Stimulated activated naive CD8-positive, alpha-beta T cell treated with anti-CD3 and anti-CD28 coated beads, Interleukin-15, Interleukin-2, amounts not matched to agents 100 ng/mL and 50 ng/mL, for 24 hours (primary cell): ENCODE measurements around the gene PCCA.

Experiments
- H3K27ac Mint-ChIP-seq: one replicate; pipeline ENCODE4 v1.8.0; 2021; ENCODE audit warnings: mild to moderate bottlenecking, mixed read lengths
- H3K27me3 Mint-ChIP-seq: one replicate; pipeline ENCODE4 v1.8.0; 2021; ENCODE audit warnings: mixed read lengths
- H3K36me3 Mint-ChIP-seq: one replicate; pipeline ENCODE4 v1.8.0; 2021; ENCODE audit warnings: low read depth, mixed read lengths
- H3K4me1 Mint-ChIP-seq: one replicate; pipeline ENCODE4 v1.8.0; 2021; ENCODE audit warnings: low read depth, mixed read lengths
- H3K4me3 Mint-ChIP-seq: one replicate; pipeline ENCODE4 v1.8.0; 2021; ENCODE audit warnings: mild to moderate bottlenecking, mixed read lengths
- H3K9me3 Mint-ChIP-seq: one replicate; pipeline ENCODE4 v1.8.0; 2021; ENCODE audit warnings: mixed read lengths

PCCA gene

GRCh38 chr13:100403675-100404074 is 314.8 kb downstream of the PCCA start:
- no peak overlapping the region for H3K27ac Mint-ChIP-seq
- H3K36me3 Mint-ChIP-seq: peaks cover 63% of the 10 kb centered on the region
- H3K4me1 Mint-ChIP-seq: no peaks in the 10 kb centered on the region
- H3K4me3 Mint-ChIP-seq: no peak overlapping the region
- peaks cover 30% of the 10 kb centered on the region for H3K9me3 Mint-ChIP-seq
- no peaks in the 10 kb centered on the region for H3K27me3 Mint-ChIP-seq

- no peak overlapping the region for H3K27ac Mint-ChIP-seq
- no peaks in the 10 kb centered on the region for H3K27me3 Mint-ChIP-seq
- no peak overlapping the region for H3K4me3 Mint-ChIP-seq
- peaks cover 38% of the 10 kb centered on the region for H3K9me3 Mint-ChIP-seq
- peaks cover 42% of the 10 kb centered on the region for H3K36me3 Mint-ChIP-seq
- H3K4me1 Mint-ChIP-seq: no peaks in the 10 kb centered on the region
Observed at GRCh38 chr13:100409132-100409531, 320.2 kb downstream of the PCCA start.

- peaks cover 4% of the 10 kb centered on the region for H3K9me3 Mint-ChIP-seq
- peaks cover 7% of the 10 kb centered on the region for H3K36me3 Mint-ChIP-seq
- peaks cover 9% of the 10 kb centered on the region for H3K4me1 Mint-ChIP-seq
- peak overlapping the region; percentile 19 for H3K27ac Mint-ChIP-seq
- no peaks in the 10 kb centered on the region for H3K27me3 Mint-ChIP-seq
- no peak overlapping the region for H3K4me3 Mint-ChIP-seq
Observed at GRCh38 chr13:100423375-100423774, 334.5 kb downstream of the PCCA start.

GRCh38 chr13:100428986-100429385 is 340.1 kb downstream of the PCCA start:
- Mint-ChIP-seq H3K27me3 (no peaks in the 10 kb centered on the region), H3K9me3 (peaks cover 6% of the 10 kb centered on the region), H3K27ac (no peak overlapping the region), H3K4me1 (peaks cover 10% of the 10 kb centered on the region), H3K4me3 (no peak overlapping the region), H3K36me3 (peaks cover 31% of the 10 kb centered on the region)

GRCh38 chr13:100432611-100433010 is 343.7 kb downstream of the PCCA start:
- Mint-ChIP-seq H3K27me3 (no peaks in the 10 kb centered on the region), H3K4me3 (no peak overlapping the region), H3K27ac (no peak overlapping the region), H3K9me3 (peaks cover 6% of the 10 kb centered on the region), H3K36me3 (peaks cover 25% of the 10 kb centered on the region), H3K4me1 (peaks cover 18% of the 10 kb centered on the region)

- Mint-ChIP-seq H3K27me3 (no peaks in the 10 kb centered on the region), H3K4me3 (no peak overlapping the region), H3K4me1 (peaks cover 18% of the 10 kb centered on the region), H3K36me3 (peaks cover 28% of the 10 kb centered on the region), H3K27ac (no peak overlapping the region), H3K9me3 (peaks cover 6% of the 10 kb centered on the region)
Observed at GRCh38 chr13:100433475-100433874, 344.6 kb downstream of the PCCA start.

GRCh38 chr13:100434010-100434763 is 345.3 kb downstream of the PCCA start:
- H3K4me1 Mint-ChIP-seq: peaks cover 18% of the 10 kb centered on the region
- H3K27me3 Mint-ChIP-seq: no peaks in the 10 kb centered on the region
- no peak overlapping the region for H3K4me3 Mint-ChIP-seq
- H3K9me3 Mint-ChIP-seq: peaks cover 6% of the 10 kb centered on the region
- H3K36me3 Mint-ChIP-seq: peaks cover 30% of the 10 kb centered on the region
- peak overlapping the region; percentile 32 for H3K27ac Mint-ChIP-seq

GRCh38 chr13:100436099-100436498 is 347.2 kb downstream of the PCCA start:
- Mint-ChIP-seq H3K27me3 (no peaks in the 10 kb centered on the region), H3K4me1 (peaks cover 18% of the 10 kb centered on the region), H3K27ac (no peak overlapping the region), H3K36me3 (peaks cover 20% of the 10 kb centered on the region), H3K9me3 (peaks cover 6% of the 10 kb centered on the region), H3K4me3 (no peak overlapping the region)

- Mint-ChIP-seq H3K9me3 (no peaks in the 10 kb centered on the region), H3K4me1 (peaks cover 15% of the 10 kb centered on the region), H3K36me3 (peaks cover 5% of the 10 kb centered on the region), H3K27ac (no peak overlapping the region), H3K27me3 (no peaks in the 10 kb centered on the region), H3K4me3 (no peak overlapping the region)
Observed at GRCh38 chr13:100438059-100438788, 349.3 kb downstream of the PCCA start.

GRCh38 chr13:100439247-100439970 is 350.5 kb downstream of the PCCA start:
- Mint-ChIP-seq H3K9me3 (no peaks in the 10 kb centered on the region), H3K36me3 (peaks cover 5% of the 10 kb centered on the region), H3K4me3 (no peak overlapping the region), H3K27ac (no peak overlapping the region), H3K27me3 (no peaks in the 10 kb centered on the region), H3K4me1 (peaks cover 4% of the 10 kb centered on the region)

GRCh38 chr13:100440751-100441425 is 352.0 kb downstream of the PCCA start:
- H3K4me1 Mint-ChIP-seq: no peaks in the 10 kb centered on the region
- H3K9me3 Mint-ChIP-seq: no peaks in the 10 kb centered on the region
- peaks cover 5% of the 10 kb centered on the region for H3K36me3 Mint-ChIP-seq
- no peak overlapping the region for H3K27ac Mint-ChIP-seq
- H3K4me3 Mint-ChIP-seq: no peak overlapping the region
- no peaks in the 10 kb centered on the region for H3K27me3 Mint-ChIP-seq

- H3K9me3 Mint-ChIP-seq: no peaks in the 10 kb centered on the region
- H3K27me3 Mint-ChIP-seq: no peaks in the 10 kb centered on the region
- no peak overlapping the region for H3K4me3 Mint-ChIP-seq
- H3K36me3 Mint-ChIP-seq: peaks cover 5% of the 10 kb centered on the region
- H3K27ac Mint-ChIP-seq: no peak overlapping the region
- H3K4me1 Mint-ChIP-seq: no peaks in the 10 kb centered on the region
Observed at GRCh38 chr13:100442095-100442832, 353.4 kb downstream of the PCCA start.

GRCh38 chr13:100443278-100443997 is 354.5 kb downstream of the PCCA start:
- no peaks in the 10 kb centered on the region for H3K9me3 Mint-ChIP-seq
- no peaks in the 10 kb centered on the region for H3K4me1 Mint-ChIP-seq
- H3K27me3 Mint-ChIP-seq: no peaks in the 10 kb centered on the region
- H3K4me3 Mint-ChIP-seq: no peak overlapping the region
- H3K36me3 Mint-ChIP-seq: peaks cover 6% of the 10 kb centered on the region
- H3K27ac Mint-ChIP-seq: no peak overlapping the region

GRCh38 chr13:100443998-100444328 is 355.1 kb downstream of the PCCA start:
- H3K27me3 Mint-ChIP-seq: no peaks in the 10 kb centered on the region
- peaks cover 8% of the 10 kb centered on the region for H3K36me3 Mint-ChIP-seq
- peaks cover 3% of the 10 kb centered on the region for H3K9me3 Mint-ChIP-seq
- H3K4me3 Mint-ChIP-seq: no peak overlapping the region
- no peaks in the 10 kb centered on the region for H3K4me1 Mint-ChIP-seq
- no peak overlapping the region for H3K27ac Mint-ChIP-seq
